ENCODE results near the gene RPL9.

GRCh38 chr4:39494354-39494753, 35.6 kb upstream of the RPL9 start:
- no peak for TF ChIP-seq CTCF (IDR thresholded peaks at IDR 0.05)
- no peak for TF ChIP-seq POLR2A (IDR thresholded peaks at IDR 0.05)
- no peak for TF ChIP-seq EP300 (IDR thresholded peaks at IDR 0.05)
